ENCODE data around the gene DRD2.

The DRD2 gene

GRCh38 chr11:113440816-113441215 lies 34.4 kb downstream of the DRD2 start:
- no peak for DNase-seq

- DNase-seq, result no peak
These were observed 38.4 kb downstream of the DRD2 start for GRCh38 chr11:113436672-113437252.

GRCh38 chr11:113435190-113435968 lies 39.8 kb downstream of the DRD2 start:
- no peak for DNase-seq

GRCh38 chr11:113431746-113432145 lies 43.5 kb downstream of the DRD2 start:
- DNase-seq, result no peak

GRCh38 chr11:113426686-113427085 lies 48.5 kb downstream of the DRD2 start:
- DNase-seq, result no peak

GRCh38 chr11:113420808-113421207 lies 54.4 kb downstream of the DRD2 start:
- no peak for DNase-seq

GRCh38 chr11:113419454-113420003 lies 55.7 kb downstream of the DRD2 start:
- no peak for DNase-seq

GRCh38 chr11:113417428-113417827 lies 57.8 kb downstream of the DRD2 start:
- no peak for DNase-seq

- DNase-seq, result no peak
These were observed 59.9 kb downstream of the DRD2 start for GRCh38 chr11:113415343-113415742.

- DNase-seq, result no peak
These were observed 62.5 kb downstream of the DRD2 start for GRCh38 chr11:113412675-113413074.

- DNase-seq, result no peak
These were observed 63.7 kb downstream of the DRD2 start for GRCh38 chr11:113411536-113411935.

- no peak for DNase-seq
These were observed 64.6 kb downstream of the DRD2 start for GRCh38 chr11:113410414-113411135.

- DNase-seq, result no peak
These were observed 65.7 kb downstream of the DRD2 start for GRCh38 chr11:113409526-113409925.

- DNase-seq, result no peak
These were observed 66.3 kb downstream of the DRD2 start for GRCh38 chr11:113408887-113409286.

GRCh38 chr11:113408206-113408605 lies 67.0 kb downstream of the DRD2 start:
- no peak for DNase-seq

GRCh38 chr11:113407163-113407562 lies 68.0 kb downstream of the DRD2 start:
- no peak for DNase-seq

GRCh38 chr11:113405724-113406478 lies 69.3 kb downstream of the DRD2 start:
- DNase-seq, result no peak

- no peak for DNase-seq
These were observed 70.3 kb downstream of the DRD2 start for GRCh38 chr11:113404859-113405430.

GRCh38 chr11:113401718-113402117 lies 73.5 kb downstream of the DRD2 start:
- DNase-seq, result no peak

GRCh38 chr11:113400631-113401230 lies 74.5 kb downstream of the DRD2 start:
- no peak for DNase-seq

- DNase-seq, result no peak
These were observed 76.3 kb downstream of the DRD2 start for GRCh38 chr11:113398669-113399430.

Data from activated gamma-delta T cell (primary cell).